Coronary artery (tissue), 2 donors: ENCODE measurements around the gene ERC2.

Source experiments
- DNase-seq: peaks from one replicate; pipeline ENCODE4 v3.0.0-alpha.2; 2017; ENCODE audit warnings: low spot score
- H3K27ac ChIP-seq, 2 donors: fragments of 200-600 bp; sonication (generic); one replicate each; pipeline ENCODE4 v1.5.1; 2016 to 2019
- H3K4me3 ChIP-seq: fragments of 200-600 bp; sonication (generic); 2 replicates; pipeline ENCODE4 v1.5.1; 2016; ENCODE audit warnings: mild to moderate bottlenecking, moderate library complexity
- TF ChIP-seq, protein P1 (sequence below): fragments of 200-600 bp; sonication (generic); IDR thresholded peaks from one replicate; pipeline ENCODE4 v1.5.1; 2019; ENCODE audit warnings: antibody characterized with exemption

ERC2 gene

DNA sequence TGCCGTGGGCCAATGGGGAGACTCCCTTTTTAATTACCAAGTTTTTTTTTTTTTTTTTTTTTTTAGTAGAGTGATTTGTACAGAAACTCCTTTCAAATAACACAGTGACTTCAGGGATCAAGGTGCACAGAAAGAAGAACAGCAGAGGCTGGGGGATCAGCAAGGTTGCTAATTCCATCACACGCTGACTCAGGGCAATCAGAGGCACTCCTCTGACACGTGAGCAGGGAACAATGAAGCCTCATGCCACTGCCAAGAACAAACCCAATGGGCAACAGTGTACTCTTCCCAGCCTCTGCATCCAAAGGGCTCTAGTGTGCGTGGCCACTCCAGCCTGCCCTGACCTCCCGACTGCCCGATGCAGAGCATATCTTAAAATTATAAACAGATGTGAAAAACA lies 794.5 kb downstream of the ERC2 start:
- TF ChIP-seq, protein P1, sequence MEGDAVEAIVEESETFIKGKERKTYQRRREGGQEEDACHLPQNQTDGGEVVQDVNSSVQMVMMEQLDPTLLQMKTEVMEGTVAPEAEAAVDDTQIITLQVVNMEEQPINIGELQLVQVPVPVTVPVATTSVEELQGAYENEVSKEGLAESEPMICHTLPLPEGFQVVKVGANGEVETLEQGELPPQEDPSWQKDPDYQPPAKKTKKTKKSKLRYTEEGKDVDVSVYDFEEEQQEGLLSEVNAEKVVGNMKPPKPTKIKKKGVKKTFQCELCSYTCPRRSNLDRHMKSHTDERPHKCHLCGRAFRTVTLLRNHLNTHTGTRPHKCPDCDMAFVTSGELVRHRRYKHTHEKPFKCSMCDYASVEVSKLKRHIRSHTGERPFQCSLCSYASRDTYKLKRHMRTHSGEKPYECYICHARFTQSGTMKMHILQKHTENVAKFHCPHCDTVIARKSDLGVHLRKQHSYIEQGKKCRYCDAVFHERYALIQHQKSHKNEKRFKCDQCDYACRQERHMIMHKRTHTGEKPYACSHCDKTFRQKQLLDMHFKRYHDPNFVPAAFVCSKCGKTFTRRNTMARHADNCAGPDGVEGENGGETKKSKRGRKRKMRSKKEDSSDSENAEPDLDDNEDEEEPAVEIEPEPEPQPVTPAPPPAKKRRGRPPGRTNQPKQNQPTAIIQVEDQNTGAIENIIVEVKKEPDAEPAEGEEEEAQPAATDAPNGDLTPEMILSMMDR = no peak
- H3K4me3 ChIP-seq = no peak overlapping the region
- peak; percentile 14 for DNase-seq
- H3K27ac ChIP-seq = no peak overlapping the region

DNA sequence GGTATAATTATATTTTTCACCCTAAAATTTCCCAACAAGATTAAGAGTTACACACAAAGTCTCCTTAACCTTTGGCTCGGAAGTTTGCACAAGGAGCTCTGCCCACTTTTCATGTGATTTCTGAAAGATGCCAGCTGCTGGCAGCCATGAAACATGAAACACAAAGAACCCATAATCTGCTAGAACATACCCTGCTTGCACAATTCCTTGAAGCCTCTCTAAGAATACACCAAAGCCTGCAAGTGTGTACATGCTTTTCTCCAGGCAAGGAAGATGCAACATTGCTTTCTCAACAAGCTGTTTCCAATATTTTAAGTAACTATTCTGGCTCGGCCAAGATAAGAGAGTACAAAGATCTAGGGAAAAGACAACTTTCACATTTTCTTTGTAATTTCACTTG lies 799.1 kb downstream of the ERC2 start:
- TF ChIP-seq, protein P1 = no peak
- DNase-seq = no peak
- no peak overlapping the region for H3K27ac ChIP-seq

GRCh38 chr3:55668359-55668758 lies 799.9 kb downstream of the ERC2 start:
- Histone ChIP-seq H3K4me3 (no peak overlapping the region), H3K27ac (no peak overlapping the region)
- DNase-seq = no peak
- TF ChIP-seq, protein P1 = no peak

More for the DNA sequence above, 799.1 kb downstream of the ERC2 start:
- H3K4me3 ChIP-seq = no peak overlapping the region

DNA sequence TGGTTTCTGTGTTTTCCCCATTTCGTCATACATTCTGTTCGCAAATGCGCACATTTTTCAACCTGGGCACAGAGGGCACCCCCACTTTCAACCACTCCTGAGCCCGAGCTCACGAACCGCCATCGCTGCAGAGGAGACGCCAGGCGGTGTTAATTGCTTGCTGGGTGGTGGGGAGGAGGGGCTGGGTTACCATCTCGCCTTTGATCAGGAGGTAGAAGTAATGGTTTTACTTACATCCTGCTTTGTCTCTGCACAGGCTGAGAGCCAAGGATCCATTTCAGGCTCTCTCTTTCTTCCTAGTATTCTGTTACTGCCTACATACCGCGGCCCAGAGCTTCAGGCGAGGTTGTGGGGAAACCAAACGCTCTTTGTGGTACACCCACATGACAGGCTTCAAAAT lies 803.9 kb downstream of the ERC2 start:
- Histone ChIP-seq H3K27ac (no peak overlapping the region), H3K4me3 (no peak overlapping the region)
- TF ChIP-seq, protein P1 = no peak
- no peak for DNase-seq

DNA sequence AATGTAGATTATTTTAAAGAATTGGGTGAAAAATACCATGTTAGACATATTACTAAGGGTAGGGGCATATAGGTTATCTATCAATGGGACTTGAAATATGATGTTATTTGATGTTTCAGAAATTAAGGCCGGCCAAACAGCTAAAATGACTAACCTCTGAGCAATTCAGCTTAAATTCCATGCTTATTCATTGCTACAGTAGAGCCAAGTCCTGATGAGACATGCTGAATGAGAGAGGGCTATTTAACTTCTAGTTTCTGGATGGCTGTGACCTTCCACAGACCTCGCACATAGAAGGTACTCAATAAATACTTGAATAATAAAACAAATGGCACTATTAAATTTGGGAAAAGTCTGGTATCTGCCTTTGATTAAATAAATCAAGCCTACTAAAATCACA lies 805.6 kb downstream of the ERC2 start:
- H3K27ac ChIP-seq = no peak overlapping the region
- TF ChIP-seq, protein P1 = no peak
- no peak for DNase-seq
- no peak overlapping the region for H3K4me3 ChIP-seq

GRCh38 chr3:55661571-55661970 lies 806.7 kb downstream of the ERC2 start:
- H3K27ac ChIP-seq = no peak overlapping the region
- no peak for DNase-seq
- TF ChIP-seq, protein P1 = no peak
- H3K4me3 ChIP-seq = no peak overlapping the region

DNA sequence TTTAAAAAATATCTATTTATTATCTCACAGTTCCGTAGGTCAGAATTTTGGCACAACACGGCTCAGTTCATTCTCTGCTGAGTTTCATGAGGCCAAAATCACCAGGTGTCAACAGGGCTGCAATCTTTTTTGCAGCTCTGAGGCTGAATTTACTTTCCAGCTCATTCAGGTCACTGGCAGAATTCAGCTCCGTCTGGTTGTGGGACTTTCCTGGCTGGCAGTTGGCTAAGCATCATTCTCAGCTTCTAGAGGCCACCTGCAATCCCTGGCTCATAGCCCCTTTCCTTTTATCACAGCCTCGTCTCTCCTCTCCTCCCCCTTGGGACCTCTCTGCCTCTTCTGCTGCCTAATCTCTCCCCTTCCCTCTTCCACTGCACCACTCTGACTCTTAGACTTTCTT lies 807.1 kb downstream of the ERC2 start:
- TF ChIP-seq, protein P1 = no peak
- no peak overlapping the region for H3K4me3 ChIP-seq
- H3K27ac ChIP-seq = no peak overlapping the region
- DNase-seq = no peak
